Keratinocyte (primary cell): Measurements from ENCODE around the gene IL22RA1. TPM values are rescaled to one million over a fixed set of nuclear protein-coding genes. Genes with fewer than 3 reads are reported as not detected.

Experiments used
- DNase-seq: peaks from one replicate; pipeline ENCODE4 v3.0.0-alpha.2; 2011; ENCODE audit warnings: low read depth, missing footprints, low spot score
- FAIRE-seq: peaks from 2 replicates; lab custom pipeline; 2011; peaks lifted over from hg19 to GRCh38; lab: Jason Lieb, UNC
- H2AFZ ChIP-seq: 2 replicates; pipeline ENCODE4 v1.6.0; 2012; ENCODE audit warnings: low read length, control low read depth, inconsistent platforms; ENCODE audit not compliant: control insufficient read depth
- H3K27ac ChIP-seq: 2 replicates; pipeline ENCODE4 v1.5.1; 2011; ENCODE audit warnings: low read length; ENCODE audit not compliant: control insufficient read depth, insufficient read depth
- H3K27me3 ChIP-seq: 3 replicates; pipeline ENCODE4 v1.6.0; 2011; ENCODE audit warnings: low read length; ENCODE audit not compliant: control insufficient read depth, insufficient read depth; ENCODE audit errors: extremely low read depth
- H3K36me3 ChIP-seq, 2 experiments: 2 replicates in 1 of 2; 3 replicates in 1 of 2; pipeline ENCODE4 v1.5.1; 2011; ENCODE audit warnings: low read length in 2 of 2, mild to moderate bottlenecking in 1 of 2; ENCODE audit not compliant: control insufficient read depth in 2 of 2, insufficient read depth in 2 of 2; ENCODE audit errors: extremely low read depth in 1 of 2
- H3K4me1 ChIP-seq: 3 replicates; pipeline ENCODE4 v1.5.1; 2011; ENCODE audit warnings: low read length; ENCODE audit not compliant: control insufficient read depth, insufficient read depth; ENCODE audit errors: extremely low read depth
- H3K4me2 ChIP-seq: 3 replicates; pipeline ENCODE4 v1.6.0; 2011; ENCODE audit warnings: low read depth, low read length; ENCODE audit not compliant: control insufficient read depth, insufficient read depth; ENCODE audit errors: extremely low read depth
- H3K4me3 ChIP-seq, 3 experiments: fragments of 200-600 bp in 1 of 3; sonication (generic) in 1 of 3; 2 replicates in 2 of 3; 3 replicates in 1 of 3; pipeline ENCODE4 v1.5.1; 2011 to 2016; ENCODE audit warnings: low read length in 3 of 3, mild to moderate bottlenecking in 3 of 3, control low read depth in 2 of 3, inconsistent platforms in 1 of 3, low read depth in 1 of 3, mixed read lengths in 1 of 3, mixed run types in 1 of 3, moderate library complexity in 1 of 3; ENCODE audit not compliant: control insufficient read depth in 2 of 3, insufficient read depth in 2 of 3; ENCODE audit errors: extremely low read depth in 1 of 3
- H3K79me2 ChIP-seq: 2 replicates; pipeline ENCODE4 v1.6.0; 2012; ENCODE audit warnings: low read length; ENCODE audit not compliant: control insufficient read depth, insufficient read depth
- H3K9ac ChIP-seq: 3 replicates; pipeline ENCODE4 v1.6.0; 2011; ENCODE audit warnings: low read length; ENCODE audit not compliant: control insufficient read depth, insufficient read depth; ENCODE audit errors: extremely low read depth
- H3K9me1 ChIP-seq: 3 replicates; pipeline ENCODE4 v1.6.0; 2011; ENCODE audit warnings: low read length; ENCODE audit not compliant: control insufficient read depth, insufficient read depth; ENCODE audit errors: extremely low read depth
- H3K9me3 ChIP-seq: 2 replicates; pipeline ENCODE4 v1.5.1; 2012; ENCODE audit warnings: low read depth, low read length; ENCODE audit not compliant: control insufficient read depth
- H4K20me1 ChIP-seq: 3 replicates; pipeline ENCODE4 v1.6.0; 2011; ENCODE audit warnings: low read length; ENCODE audit not compliant: control insufficient read depth, insufficient read depth; ENCODE audit errors: extremely low read depth
- EZH2 ChIP-seq: IDR thresholded peaks from one replicate; pipeline ENCODE4 v1.6.1; 2012; ENCODE audit warnings: inconsistent platforms, mild to moderate bottlenecking, low read length, moderate library complexity
- dilution Hi-C: fragments of 300-500 bp; cut with MboI; formaldehyde crosslinking; loops from one replicate; pipeline ENCODE4 v1.7.0; 2020; ENCODE audit warnings: low sequenced_read_pairs; ENCODE audit not compliant: extremely low pct_ligation_motif_present
- polyA plus RNA-seq, 5 experiments: library from polyadenylated mRNA; depleted of rRNA in 3 of 5; stranded (reverse) in 3 of 5; stranded (forward) in 1 of 5; unstranded in 1 of 5; fragments of >200 nt; gene quantifications; 1 replicate in 1 of 5; 2 replicates in 3 of 5; 3 replicates in 1 of 5; pipeline versions ENCODE4 v1.2.1 to v1.2.3, GENCODE V29; 2011 to 2012; ENCODE audit warnings: missing spikeins in 2 of 5, low read depth in 1 of 5, low replicate concordance in 1 of 5
- TF ChIP-seq, protein P1 (sequence below), 3 experiments: IDR thresholded peaks in 1 of 3; conservative IDR thresholded peaks in 1 of 3; optimal IDR thresholded peaks in 1 of 3; 2 replicates in 2 of 3; 3 replicates in 1 of 3; pipeline versions ENCODE3 to v1.5.1; 2011; ENCODE audit warnings: low read length in 3 of 3, mild to moderate bottlenecking in 3 of 3, moderate library complexity in 2 of 3, control low read depth in 1 of 3, inconsistent platforms in 1 of 3; ENCODE audit not compliant: insufficient read depth in 2 of 3; ENCODE audit errors: extremely low read depth in 1 of 3

The IL22RA1 gene
- polyA plus RNA-seq, 1 donor (not counting 4 experiments of a cell fraction or from before 2014, with no cell fraction given) = 1.7 TPM

DNA sequence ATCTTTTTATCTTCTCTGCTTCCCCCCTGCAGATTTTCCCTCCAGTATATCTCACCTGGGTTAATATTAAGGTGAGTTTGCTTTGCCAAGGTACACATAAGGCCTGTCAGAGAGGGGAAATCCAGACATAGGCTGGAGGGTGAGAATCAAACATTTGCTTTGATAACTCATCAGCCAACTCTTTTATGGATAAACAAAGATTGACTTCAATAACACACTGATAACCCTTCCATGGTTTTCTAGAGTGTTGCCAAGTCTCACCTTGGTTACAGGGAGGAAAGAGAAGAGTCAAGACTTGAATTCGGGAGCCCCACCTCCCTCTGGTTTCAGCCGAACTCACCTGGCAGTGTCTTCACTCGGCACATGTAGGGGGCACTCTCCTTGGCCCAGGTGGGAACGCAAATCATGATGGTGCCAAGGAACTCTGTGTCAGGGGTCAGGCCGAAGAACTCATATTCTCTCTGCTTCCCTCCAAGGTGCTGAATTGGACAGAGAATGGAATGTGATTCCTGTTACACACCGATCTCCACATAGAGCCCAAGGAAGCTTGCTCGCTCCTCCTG lies 15.1 kb downstream of the IL22RA1 start:
- H3K9me1 ChIP-seq = no peaks in the 10 kb centered on the region
- TF ChIP-seq, protein P1, sequence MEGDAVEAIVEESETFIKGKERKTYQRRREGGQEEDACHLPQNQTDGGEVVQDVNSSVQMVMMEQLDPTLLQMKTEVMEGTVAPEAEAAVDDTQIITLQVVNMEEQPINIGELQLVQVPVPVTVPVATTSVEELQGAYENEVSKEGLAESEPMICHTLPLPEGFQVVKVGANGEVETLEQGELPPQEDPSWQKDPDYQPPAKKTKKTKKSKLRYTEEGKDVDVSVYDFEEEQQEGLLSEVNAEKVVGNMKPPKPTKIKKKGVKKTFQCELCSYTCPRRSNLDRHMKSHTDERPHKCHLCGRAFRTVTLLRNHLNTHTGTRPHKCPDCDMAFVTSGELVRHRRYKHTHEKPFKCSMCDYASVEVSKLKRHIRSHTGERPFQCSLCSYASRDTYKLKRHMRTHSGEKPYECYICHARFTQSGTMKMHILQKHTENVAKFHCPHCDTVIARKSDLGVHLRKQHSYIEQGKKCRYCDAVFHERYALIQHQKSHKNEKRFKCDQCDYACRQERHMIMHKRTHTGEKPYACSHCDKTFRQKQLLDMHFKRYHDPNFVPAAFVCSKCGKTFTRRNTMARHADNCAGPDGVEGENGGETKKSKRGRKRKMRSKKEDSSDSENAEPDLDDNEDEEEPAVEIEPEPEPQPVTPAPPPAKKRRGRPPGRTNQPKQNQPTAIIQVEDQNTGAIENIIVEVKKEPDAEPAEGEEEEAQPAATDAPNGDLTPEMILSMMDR (optimal IDR thresholded peaks at IDR 0.05 in 1 of 3, IDR thresholded peaks at IDR 0.05 in 1 of 3, conservative IDR thresholded peaks at IDR 0.05 in 1 of 3; ENCODE audit: extremely low read depth in 1 of 3, insufficient read depth in 2 of 3, low read length in 3 of 3) = no peak
- no peak for TF ChIP-seq EZH2
- H3K79me2 ChIP-seq = no peaks in the 10 kb centered on the region
- peaks cover 0 to 3% of the 10 kb centered on the region in 2 experiments for H3K36me3 ChIP-seq
- dilution Hi-C loops = no loop called here
- no peak overlapping the region for H2AFZ ChIP-seq
- H3K9ac ChIP-seq = no peak overlapping the region
- H3K27me3 ChIP-seq = no peaks in the 10 kb centered on the region
- no peak for FAIRE-seq
- H3K27ac ChIP-seq = no peak overlapping the region
- H3K4me3 ChIP-seq = no peak overlapping the region
- no peaks in the 10 kb centered on the region for H4K20me1 ChIP-seq
- H3K4me1 ChIP-seq = no peaks in the 10 kb centered on the region
- H3K9me3 ChIP-seq = no peaks in the 10 kb centered on the region
- no peak overlapping the region for H3K4me2 ChIP-seq
- DNase-seq = no peak

DNA sequence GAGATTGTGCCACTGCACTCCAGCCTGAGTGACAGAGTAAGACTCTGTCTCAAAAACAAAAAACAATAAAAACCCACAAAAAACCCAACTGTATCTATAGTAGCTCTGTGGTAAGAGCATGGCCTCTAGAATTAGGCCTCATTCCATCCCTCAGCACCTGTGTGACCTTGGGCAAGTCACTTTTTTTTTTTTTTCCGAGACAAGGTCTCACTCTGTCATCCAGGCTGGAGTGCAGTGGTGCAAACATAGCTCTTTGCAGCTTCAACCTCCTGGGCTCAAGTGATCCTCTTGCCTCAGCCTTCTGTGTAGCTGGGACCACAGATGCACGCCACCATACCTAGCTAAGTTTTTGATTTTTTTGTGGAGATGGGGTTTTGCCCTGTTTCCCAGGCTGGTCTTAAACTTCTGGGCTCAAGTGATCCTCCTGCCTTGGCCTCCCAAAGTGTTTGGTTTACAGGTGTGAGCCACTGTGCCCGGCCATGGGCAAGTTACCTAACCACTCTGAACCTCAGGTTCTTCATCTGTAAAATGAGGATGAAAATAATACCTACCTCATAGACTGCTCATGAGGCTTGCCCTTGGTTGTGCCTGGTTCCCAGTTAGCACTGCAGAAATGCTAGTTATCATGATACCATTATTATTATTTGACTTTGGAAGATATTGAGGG lies 15.7 kb downstream of the IL22RA1 start:
- Histone ChIP-seq H3K79me2 (no peaks in the 10 kb centered on the region), H4K20me1 (no peaks in the 10 kb centered on the region)
- dilution Hi-C loops = no loop called here

More for the DNA sequence above, 15.7 kb downstream of the IL22RA1 start:
- H3K9me1 ChIP-seq = no peaks in the 10 kb centered on the region
- no peak for FAIRE-seq
- TF ChIP-seq, protein P1 (optimal IDR thresholded peaks at IDR 0.05 in 1 of 3, IDR thresholded peaks at IDR 0.05 in 1 of 3, conservative IDR thresholded peaks at IDR 0.05 in 1 of 3; ENCODE audit: extremely low read depth in 1 of 3, insufficient read depth in 2 of 3, low read length in 3 of 3) = no peak
- no peak for TF ChIP-seq EZH2
- no peak overlapping the region for H3K4me2 ChIP-seq
- H3K9ac ChIP-seq = no peak overlapping the region
- no peak overlapping the region for H3K27ac ChIP-seq
- no peak overlapping the region for H2AFZ ChIP-seq
- H3K4me1 ChIP-seq = no peaks in the 10 kb centered on the region
- H3K36me3 ChIP-seq = peaks cover 0 to 3% of the 10 kb centered on the region in 2 experiments
- no peak for DNase-seq
- H3K4me3 ChIP-seq = no peak overlapping the region
- H3K9me3 ChIP-seq = no peaks in the 10 kb centered on the region
- no peaks in the 10 kb centered on the region for H3K27me3 ChIP-seq
